K562 (cell line): ENCODE results near the gene C6orf15. TPM values are rescaled to one million over a fixed set of nuclear protein-coding genes. Genes with fewer than 3 reads are reported as not detected.

ENCODE experiments used
- ATAC-seq: fragments of 200-7000 bp; cut with Tn5 transposase; 3 replicates; pipeline ENCODE4 v1.9.1; 2020; ENCODE audit warnings: moderate library complexity
- BruUV-seq: library from RNA; stranded (reverse); fragments of 400-500 nt; replicated peaks from 2 replicates; lab custom pipeline; 2021; lab: Mats Ljungman, UMichigan
- CTCF ChIA-PET: fragments of 300-600 bp; formaldehyde crosslinking; extraction: SDS; loops from one replicate; lab custom pipeline; 2021; ENCODE audit warnings: low intra/inter-chr PET ratio; lab: Yijun Ruan, JAX
- POLR2A ChIA-PET: fragments of 300-600, 350-650 bp; sonication (Branson Sonifier 250); formaldehyde crosslinking; extraction: SDS; loops from one replicate; lab custom pipeline; 2021; ENCODE audit warnings: antibody characterized with exemption, inconsistent platforms; lab: Yijun Ruan, JAX
- DNase-seq, 4 experiments: peaks; one replicate each; pipeline versions ENCODE4 v3.0.0 to v3.0.0-alpha.2; 2011 to 2018; ENCODE audit warnings: low spot score in 3 of 4, mixed read lengths in 3 of 4; ENCODE audit errors: extremely low read depth in 1 of 4
- FAIRE-seq: peaks from 2 replicates; lab custom pipeline; 2011; peaks lifted over from hg19 to GRCh38; lab: Jason Lieb, UNC
- H2AFZ ChIP-seq: 2 replicates; pipeline ENCODE4 v1.6.0; 2011; ENCODE audit warnings: low read depth, low read length, control low read depth, inconsistent platforms
- H3K27ac ChIP-seq: fragments of 200-600 bp; 3 replicates; pipeline ENCODE4 v1.8.0; 2011; ENCODE audit warnings: low read depth, mild to moderate bottlenecking, control low read depth, inconsistent platforms, low read length, moderate library complexity, mixed read lengths; ENCODE audit errors: extremely low read depth
- H3K27me3 ChIP-seq, 2 experiments: fragments of 300-600 bp in 1 of 2; 2 replicates in 1 of 2; 3 replicates in 1 of 2; pipeline versions ENCODE4 v1.6.0 to v1.8.0; 2011; ENCODE audit warnings: inconsistent platforms in 2 of 2, low read length in 2 of 2, mild to moderate bottlenecking in 1 of 2, mixed read lengths in 1 of 2, moderate library complexity in 1 of 2; ENCODE audit not compliant: control insufficient read depth in 2 of 2, insufficient read depth in 2 of 2
- H3K36me3 ChIP-seq: fragments of 300-600 bp; 3 replicates; pipeline ENCODE4 v1.8.0; 2011; ENCODE audit warnings: mild to moderate bottlenecking, low read length, inconsistent platforms; ENCODE audit not compliant: control insufficient read depth, insufficient read depth
- H3K4me1 ChIP-seq, 2 experiments: fragments of 200-600 bp in 1 of 2; replicated peaks in 1 of 2; 2 replicates in 1 of 2; 3 replicates in 1 of 2; pipeline versions ENCODE4 v1.5.1 to v1.8.0; 2011; ENCODE audit warnings: inconsistent platforms in 2 of 2, low read length in 2 of 2, mild to moderate bottlenecking in 1 of 2, mixed read lengths in 1 of 2, moderate library complexity in 1 of 2; ENCODE audit not compliant: control insufficient read depth in 2 of 2, insufficient read depth in 2 of 2
- H3K4me2 ChIP-seq: 2 replicates; pipeline ENCODE4 v1.6.1; 2011; ENCODE audit warnings: low read length, control low read depth, inconsistent platforms, mixed read lengths; ENCODE audit not compliant: insufficient read depth
- H3K4me3 ChIP-seq: fragments of 200-600 bp; sonication (generic), shearing (Covaris generic); 2 replicates; pipeline ENCODE4 v1.5.1; 2016; ENCODE audit warnings: control low read depth, inconsistent platforms
- H3K79me2 ChIP-seq: fragments of 200-600 bp; 3 replicates; pipeline ENCODE4 v1.8.0; 2011; ENCODE audit warnings: low read length, inconsistent platforms; ENCODE audit not compliant: control insufficient read depth, insufficient read depth
- H3K9ac ChIP-seq, 2 experiments: 2 replicates each; pipeline versions ENCODE4 v1.6.0 to v1.6.1; 2011; ENCODE audit warnings: low read depth in 2 of 2, low read length in 2 of 2, control low read depth in 1 of 2, inconsistent platforms in 1 of 2, mild to moderate bottlenecking in 1 of 2, mixed read lengths in 1 of 2; ENCODE audit not compliant: insufficient read depth in 1 of 2
- H3K9me1 ChIP-seq: one replicate; pipeline ENCODE4 v1.6.0; 2011; ENCODE audit warnings: inconsistent platforms, mild to moderate bottlenecking, low read length, moderate library complexity; ENCODE audit not compliant: control insufficient read depth, insufficient read depth
- H3K9me3 ChIP-seq: replicated peaks from 2 replicates; pipeline ENCODE4 v1.5.1; 2011; ENCODE audit warnings: low read depth, low read length, inconsistent platforms; ENCODE audit not compliant: control insufficient read depth, insufficient read depth
- H4K20me1 ChIP-seq: replicated peaks from 2 replicates; pipeline ENCODE4 v1.6.1; 2011; ENCODE audit warnings: low read length, inconsistent platforms, mixed read lengths; ENCODE audit not compliant: control insufficient read depth, insufficient read depth
- ARID2 ChIP-seq: fragments of 450-650 bp; IDR thresholded peaks from 2 replicates; pipeline ENCODE4 v1.6.1; 2017; ENCODE audit warnings: antibody characterized with exemption, mild to moderate bottlenecking
- CHCHD3 ChIP-seq: fragments of 250-450 bp; sonication (Bioruptor Pico); IDR thresholded peaks from 2 replicates; pipeline ENCODE4 v2.1.2; 2022; ENCODE audit warnings: mild to moderate bottlenecking
- E2F4 ChIP-seq: sonication (generic); formaldehyde crosslinking; IDR thresholded peaks from 2 replicates; pipeline ENCODE4 v1.8.0; 2022; ENCODE audit warnings: mild to moderate bottlenecking, low read depth, missing genetic modification reagents
- JUND ChIP-seq, 2 experiments: IDR thresholded peaks; 2 replicates in 1 of 2; 3 replicates in 1 of 2; pipeline ENCODE4 v1.6.1; 2011; ENCODE audit warnings: borderline replicate concordance in 2 of 2, low read depth in 2 of 2, low read length in 2 of 2, improper control_type of control experiment in 1 of 2, missing biosample characterization in 1 of 2, missing genetic modification characterization in 1 of 2, missing genetic modification reagents in 1 of 2
- KAT7 ChIP-seq: sonication (generic); formaldehyde crosslinking; IDR thresholded peaks from 2 replicates; pipeline ENCODE4 v1.8.0; 2022; ENCODE audit warnings: missing genetic modification reagents, mild to moderate bottlenecking, borderline replicate concordance
- PHF21A ChIP-seq: fragments of 450-650 bp; IDR thresholded peaks from 2 replicates; pipeline ENCODE4 v1.6.1; 2017; ENCODE audit warnings: low read depth, borderline replicate concordance
- POLR2B ChIP-seq: fragments of 450-650 bp; IDR thresholded peaks from 2 replicates; pipeline ENCODE4 v1.6.1; 2018; ENCODE audit warnings: low read depth; ENCODE audit not compliant: partially characterized antibody
- RBM39 ChIP-seq: fragments of 200-400 bp; formaldehyde crosslinking; optimal IDR thresholded peaks from 2 replicates; pipeline ENCODE3; 2018; ENCODE audit warnings: low read depth, low read length
- U2AF2 ChIP-seq: fragments of 200-400 bp; formaldehyde crosslinking; optimal IDR thresholded peaks from 2 replicates; pipeline ENCODE3; 2017; ENCODE audit warnings: low read depth, mild to moderate bottlenecking, low read length
- ZFP91 ChIP-seq: sonication (generic); formaldehyde crosslinking; IDR thresholded peaks from 2 replicates; pipeline ENCODE4 v1.8.0; 2022; ENCODE audit warnings: mild to moderate bottlenecking, missing genetic modification reagents
- ZNF143 ChIP-seq: sonication (generic); formaldehyde crosslinking; IDR thresholded peaks from 2 replicates; pipeline ENCODE4 v1.9.0; 2022; ENCODE audit warnings: mild to moderate bottlenecking, missing genetic modification reagents
- ZNF263 ChIP-seq: sonication (generic); formaldehyde crosslinking; IDR thresholded peaks from 2 replicates; pipeline ENCODE4 v1.8.0; 2022; ENCODE audit warnings: mild to moderate bottlenecking, missing genetic modification reagents, borderline replicate concordance
- ZNF76 ChIP-seq: fragments of 250-450 bp; sonication (Bioruptor Pico); IDR thresholded peaks from 2 replicates; pipeline ENCODE4 v1.4.0; 2020; ENCODE audit warnings: mild to moderate bottlenecking, moderate library complexity, borderline replicate concordance
- WGBS: fragments of 100-300 bp; shearing (Covaris generic); methylation state at CpG from one replicate; pipeline ENCODE4 v1.1.6; 2016; ENCODE audit warnings: low coverage, mixed read lengths; ENCODE audit not compliant: insufficient coverage; ENCODE audit errors: missing lambda C conversion rate; 5-methylcytosine and 5-hydroxymethylcytosine counted together
- in situ Hi-C: fragments of 300-500 bp; cut with MboI; formaldehyde crosslinking; loops from 4 replicates; pipeline ENCODE4 v1.15.0; 2018; ENCODE audit warnings: inconsistent platforms, mixed read lengths
- intact Hi-C: fragments of 100-400 bp; cut with micrococcal nuclease; formaldehyde crosslinking; loops from 2 replicates; pipeline ENCODE4 v1.14.2; 2022
- polyA plus RNA-seq, 8 experiments: library from polyadenylated mRNA; depleted of rRNA in 4 of 8; stranded (reverse) in 5 of 8; unstranded in 3 of 8; fragments of >200 nt; fragmentation: Nextera tagmentation in 2 of 8; fragmentation: Illumina TruSeq in 1 of 8; extraction: Ambion mirVana in 2 of 8; extraction: Trizol in 1 of 8; gene quantifications; 2 replicates each; pipeline versions ENCODE4 v1.2.1 to v1.2.3, GENCODE V29; 2011 to 2014; ENCODE audit warnings: inconsistent platforms in 1 of 8, missing spikeins in 1 of 8
- total RNA-seq, 7 experiments: library from RNA; depleted of rRNA in 6 of 7; stranded (reverse); fragments of >200 nt in 6 of 7; fragmentation: Illumina TruSeq in 2 of 7; extraction: Trizol in 2 of 7; gene quantifications; 2 replicates each; pipeline versions ENCODE4 v1.2.1 to v1.2.3, GENCODE V29; 2011 to 2021; ENCODE audit warnings: low replicate concordance in 1 of 7

The C6orf15 gene
- total and polyA plus RNA-seq, 9 of the 15 experiments (the other 6 are each of a cell fraction or from before 2014, with no cell fraction given), result not detected

GRCh38 chr6:31135710-31136109, 23.3 kb upstream of the C6orf15 start:
- Histone ChIP-seq H3K27me3 (peaks cover 12 to 33% of the 10 kb centered on the region in 2 experiments), H3K27ac (no peak overlapping the region), H3K9ac (no peak overlapping the region), H2AFZ (no peak overlapping the region), H3K36me3 (no peaks in the 10 kb centered on the region), H3K4me3 (no peak overlapping the region), H3K9me1 (no peaks in the 10 kb centered on the region), H3K9me3 (no peaks in the 10 kb centered on the region), H3K79me2 (no peaks in the 10 kb centered on the region), H3K4me2 (no peak overlapping the region), H3K4me1 (peaks cover 3 to 12% of the 10 kb centered on the region in 2 experiments; a peak in 4 of 5 replicates), H4K20me1 (no peaks in the 10 kb centered on the region)
- FAIRE-seq, result no peak
- no peak for TF ChIP-seq KAT7 (CRISPR knock-in tag)
- TF ChIP-seq ZNF76 (CRISPR knock-in tag), result no peak
- TF ChIP-seq U2AF2, result no peak
- no peak for TF ChIP-seq ZNF143 (CRISPR knock-in tag)
- no TSS peak for BruUV-seq
- WGBS, result 14% methylated on average over 10 of the region's 10 CpGs
- intact Hi-C loops, result loop anchor here (2.0 kb wide), 1 partner anchor 23 kb away; the partner anchor contains the start of gene TCF19
- DNase-seq, result no peak
- ChIA-PET CTCF (interaction anchor here (1.1 to 2.3 kb wide), 2 partner anchors 9 to 57 kb away, joined by 3 to 8 read pairs; no protein-coding TSS in a partner anchor), POLR2A (interaction anchor here (0.6 kb wide), 1 partner anchor 411 kb away, joined by 3 read pairs; no protein-coding TSS in a partner anchor)
- in situ Hi-C loops, result loop anchor here (5.0 kb wide), 2 partner anchors 57 to 232 kb away; no protein-coding TSS in a partner anchor
- ATAC-seq, result no peak

- Histone ChIP-seq H3K4me1 (peaks cover 2 to 5% of the 10 kb centered on the region in 2 experiments; a peak in 3 of 5 replicates), H3K27me3 (peaks cover 18 to 45% of the 10 kb centered on the region in 2 experiments), H3K79me2 (no peaks in the 10 kb centered on the region), H3K9me3 (no peaks in the 10 kb centered on the region), H3K9ac (no peak overlapping the region), H3K27ac (no peak overlapping the region), H2AFZ (no peak overlapping the region), H4K20me1 (peaks cover 3% of the 10 kb centered on the region; the same call in 1 of the 2 replicates), H3K4me2 (no peak overlapping the region), H3K9me1 (no peaks in the 10 kb centered on the region), H3K36me3 (no peaks in the 10 kb centered on the region), H3K4me3 (no peak overlapping the region)
- in situ Hi-C loops (no loop called here), intact Hi-C loops (no loop called here)
- FAIRE-seq, result no peak
- DNase-seq, result no peak
- CTCF ChIA-PET, result no interaction called here
- ATAC-seq, result no peak
- POLR2A ChIA-PET, result interaction anchor here (0.8 to 1.2 kb wide), 5 partner anchors 10 to 261 kb away, joined by 3 to 5 read pairs (median 3); no protein-coding TSS in a partner anchor
- 4% methylated on average over 6 of the region's 6 CpGs for WGBS
- no TSS peak for BruUV-seq
- TF ChIP-seq ZFP91 (CRISPR knock-in tag) (no peak), PHF21A (no peak), ZNF263 (CRISPR knock-in tag) (no peak), ARID2 (no peak), JUND (IDR thresholded peaks at IDR 0.05; ENCODE audit: borderline replicate concordance, low read depth, low read length) (no peak), JUND (tag; IDR thresholded peaks at IDR 0.05; ENCODE audit: borderline replicate concordance, low read depth, low read length) (no peak), CHCHD3 (CRISPR knock-in tag) (no peak), RBM39 (no peak), E2F4 (CRISPR knock-in tag) (no peak), POLR2B (no peak)
Observed at GRCh38 chr6:31132806-31133205, 20.4 kb upstream of the C6orf15 start.
